ENCODE data around the gene NARS2. TPM values are rescaled to one million over a fixed set of nuclear protein-coding genes. Genes with fewer than 3 reads are reported as not detected.

NARS2 gene
- total RNA-seq, 3 donors from 2014 or later: 13.3 to 21.8 (median 19.0) TPM

GRCh38 chr11:78427615-78428265 is 146.9 kb downstream of the NARS2 start:
- Histone ChIP-seq H3K9me3 (no peaks in the 10 kb centered on the region), H3K4me1 (no peaks in the 10 kb centered on the region), H3K36me3 (no peaks in the 10 kb centered on the region), H3K4me3 (no peak overlapping the region), H3K27me3 (no peaks in the 10 kb centered on the region), H3K27ac (no peak overlapping the region)
- TF ChIP-seq POLR2A (IDR thresholded peaks at IDR 0.05): no peak
- no peak for TF ChIP-seq CTCF (IDR thresholded peaks at IDR 0.05)
- TF ChIP-seq POLR2AphosphoS5 (IDR thresholded peaks at IDR 0.05): no peak
- intact Hi-C loops (cut with DNase I; ENCODE audit: low total_unique reads): no loop called here
- no peak for DNase-seq (ENCODE audit: low spot score in 2 of 2)

DNA sequence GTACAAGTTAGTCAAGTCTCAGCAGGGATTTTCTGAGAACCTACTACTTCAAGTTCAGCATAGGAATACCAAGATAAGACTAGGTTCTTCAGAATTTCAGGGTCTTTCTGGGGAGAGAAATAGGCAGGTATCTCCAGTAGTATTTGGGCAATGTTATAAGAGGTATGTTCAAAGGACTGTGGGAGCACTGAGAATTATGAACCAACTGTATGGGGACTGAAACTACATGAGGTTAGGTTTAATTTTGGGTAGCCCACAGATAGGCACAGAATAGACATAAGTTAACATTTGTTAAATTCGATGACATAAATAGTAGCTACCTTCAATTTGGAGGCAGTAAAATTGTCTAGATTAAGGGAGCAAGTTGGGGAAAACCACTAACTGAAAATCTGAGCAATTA is 147.8 kb downstream of the NARS2 start:
- Histone ChIP-seq H3K27me3 (no peaks in the 10 kb centered on the region), H3K36me3 (no peaks in the 10 kb centered on the region), H3K4me3 (no peak overlapping the region), H3K27ac (no peak overlapping the region), H3K9me3 (no peaks in the 10 kb centered on the region), H3K4me1 (no peaks in the 10 kb centered on the region)
- TF ChIP-seq POLR2A (IDR thresholded peaks at IDR 0.05): no peak
- TF ChIP-seq POLR2AphosphoS5 (IDR thresholded peaks at IDR 0.05): no peak
- no peak for TF ChIP-seq CTCF (IDR thresholded peaks at IDR 0.05)
- no peak for DNase-seq (ENCODE audit: low spot score in 2 of 2)
- intact Hi-C loops (cut with DNase I; ENCODE audit: low total_unique reads): no loop called here

GRCh38 chr11:78425399-78426070 is 149.1 kb downstream of the NARS2 start:
- no peaks in the 10 kb centered on the region for H3K4me1 ChIP-seq
- no peak for DNase-seq (ENCODE audit: low spot score in 2 of 2)
- intact Hi-C loops (cut with DNase I; ENCODE audit: low total_unique reads): no loop called here
- H3K9me3 ChIP-seq: no peaks in the 10 kb centered on the region
- H3K27me3 ChIP-seq: no peaks in the 10 kb centered on the region
- no peaks in the 10 kb centered on the region for H3K36me3 ChIP-seq
- H3K27ac ChIP-seq: no peak overlapping the region
- H3K4me3 ChIP-seq: no peak overlapping the region
- TF ChIP-seq POLR2A (IDR thresholded peaks at IDR 0.05) (no peak), CTCF (IDR thresholded peaks at IDR 0.05) (no peak), POLR2AphosphoS5 (IDR thresholded peaks at IDR 0.05) (no peak)

DNA sequence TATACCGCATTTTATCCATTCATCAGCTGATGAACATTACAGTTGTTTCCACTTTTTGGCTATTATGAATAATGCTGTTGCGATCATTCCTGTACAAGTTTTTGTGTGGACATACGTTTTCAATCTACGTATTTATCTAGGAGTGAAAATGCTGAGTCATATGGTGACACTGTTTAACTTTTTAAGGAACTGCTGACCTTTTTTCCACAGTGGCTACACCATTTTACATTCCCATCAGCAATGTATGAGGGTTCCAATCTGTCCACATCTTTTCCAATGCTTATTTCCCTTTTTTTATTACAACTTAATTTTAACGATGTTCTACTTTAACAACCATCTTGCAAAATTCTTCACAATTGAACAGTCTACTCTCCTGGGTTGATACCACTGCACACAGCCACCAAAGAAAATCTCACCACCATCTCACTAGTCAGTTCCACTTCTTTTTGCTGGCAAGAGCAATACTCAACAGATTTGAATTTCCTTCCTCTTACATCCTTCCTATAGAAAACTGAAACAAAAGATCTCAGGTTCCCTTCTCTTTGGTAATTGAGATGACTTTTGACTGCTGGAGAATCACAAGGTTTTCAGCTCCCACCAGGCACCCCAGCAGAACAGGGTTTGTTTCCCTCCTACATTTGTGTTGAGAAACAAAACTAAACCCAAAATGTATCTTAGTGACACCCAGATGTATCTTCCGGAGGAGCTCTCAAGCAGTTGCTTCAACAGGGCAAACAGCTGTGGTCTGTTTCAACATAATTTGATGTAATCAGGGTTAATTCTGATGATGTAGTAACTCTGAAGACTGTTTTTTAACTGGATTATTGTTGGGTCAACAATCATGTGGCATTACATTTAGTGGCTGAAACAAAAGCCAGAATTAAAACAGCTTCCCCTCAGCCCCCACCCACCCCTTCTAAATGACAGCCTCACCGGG is 150.1 kb downstream of the NARS2 start:
- no peaks in the 10 kb centered on the region for H3K9me3 ChIP-seq
- intact Hi-C loops (cut with DNase I; ENCODE audit: low total_unique reads): no loop called here
- DNase-seq (ENCODE audit: low spot score in 2 of 2): no peak
- H3K27me3 ChIP-seq: no peaks in the 10 kb centered on the region
- no peak for TF ChIP-seq POLR2A (IDR thresholded peaks at IDR 0.05)
- H3K36me3 ChIP-seq: no peaks in the 10 kb centered on the region
- no peaks in the 10 kb centered on the region for H3K4me1 ChIP-seq
- peak overlapping the region in 1 of 2 donors; percentile 44 for H3K27ac ChIP-seq
- no peak overlapping the region for H3K4me3 ChIP-seq

DNA sequence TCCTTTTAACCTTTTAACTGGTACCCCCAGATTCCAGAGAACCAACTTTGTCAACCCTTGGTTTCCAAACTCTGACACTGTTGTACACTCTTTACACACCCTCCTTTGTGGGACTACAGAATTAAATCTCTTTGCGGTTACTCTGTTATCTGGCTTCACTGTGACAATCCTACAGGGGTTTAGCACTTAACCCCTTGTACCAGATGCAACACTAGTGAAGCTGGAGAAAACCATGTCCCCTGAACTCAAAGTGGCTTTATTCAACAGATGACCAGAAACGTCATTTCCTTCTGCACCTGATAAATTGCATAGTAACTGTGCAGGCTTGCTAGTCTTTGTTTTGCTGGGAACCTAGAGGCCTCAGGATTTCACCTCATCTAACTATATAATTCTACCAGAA is 151.4 kb downstream of the NARS2 start:
- no peaks in the 10 kb centered on the region for H3K9me3 ChIP-seq
- H3K36me3 ChIP-seq: no peaks in the 10 kb centered on the region
- no peaks in the 10 kb centered on the region for H3K4me1 ChIP-seq
- DNase-seq (ENCODE audit: low spot score in 2 of 2): no peak
- intact Hi-C loops (cut with DNase I; ENCODE audit: low total_unique reads): no loop called here
- no peak overlapping the region for H3K4me3 ChIP-seq
- H3K27me3 ChIP-seq: no peaks in the 10 kb centered on the region
- no peak overlapping the region for H3K27ac ChIP-seq
- TF ChIP-seq POLR2AphosphoS5 (IDR thresholded peaks at IDR 0.05) (no peak), CTCF (IDR thresholded peaks at IDR 0.05) (no peak), POLR2A (IDR thresholded peaks at IDR 0.05) (no peak)

Data from breast epithelium (tissue), 4 donors.